Neuron (in vitro differentiated cells): Measurements from ENCODE around the gene LITAFD.

Experiments
- H2AFZ ChIP-seq: one replicate; pipeline ENCODE4 v1.6.1; 2013; ENCODE audit warnings: low read depth, mild to moderate bottlenecking, inconsistent platforms, low read length, moderate library complexity
- H3K27me3 ChIP-seq: one replicate; pipeline ENCODE4 v1.6.1; 2013; ENCODE audit warnings: low read length; ENCODE audit not compliant: insufficient read depth
- H3K36me3 ChIP-seq: one replicate; pipeline ENCODE4 v1.6.1; 2013; ENCODE audit warnings: low read length; ENCODE audit not compliant: insufficient read depth
- H3K4me1 ChIP-seq: one replicate; pipeline ENCODE4 v1.6.1; 2013; ENCODE audit warnings: low read length; ENCODE audit not compliant: insufficient read depth
- H3K4me3 ChIP-seq: 2 replicates; pipeline ENCODE4 v1.5.1; 2013; ENCODE audit warnings: mild to moderate bottlenecking, low read length, moderate library complexity
- H3K9me3 ChIP-seq: one replicate; pipeline ENCODE4 v1.6.1; 2013; ENCODE audit warnings: low read length

The LITAFD gene

GRCh38 chr16:8934601-8935000 is 52.5 kb downstream of the LITAFD start:
- H2AFZ ChIP-seq, result no peak overlapping the region
- no peaks in the 10 kb centered on the region for H3K27me3 ChIP-seq
- peaks cover 2% of the 10 kb centered on the region for H3K9me3 ChIP-seq
- H3K4me1 ChIP-seq, result no peaks in the 10 kb centered on the region
- H3K36me3 ChIP-seq, result peaks cover 11% of the 10 kb centered on the region
- H3K4me3 ChIP-seq, result no peak overlapping the region
